GM23338 (cell line): Measurements from ENCODE around the gene CNTRL. TPM values are rescaled to one million over a fixed set of nuclear protein-coding genes. Genes with fewer than 3 reads are reported as not detected.

ENCODE experiments used
- ATAC-seq: fragments of 200-7000 bp; cut with Tn5 transposase; 3 replicates; pipeline ENCODE4 v1.9.1; 2020
- DNase-seq: peaks from one replicate; pipeline ENCODE4 v3.0.0-alpha.2; 2015; ENCODE audit warnings: low spot score
- H2AFZ ChIP-seq: fragments of 200-600 bp; sonication (generic); 2 replicates; pipeline ENCODE4 v1.8.0; 2016; ENCODE audit warnings: antibody characterized with exemption, mild to moderate bottlenecking, moderate library complexity
- H3F3A ChIP-seq: fragments of 200-600 bp; sonication (generic); replicated peaks from 2 replicates; pipeline ENCODE4 v1.8.0; 2017; ENCODE audit warnings: antibody characterized with exemption, mixed run types, low read depth
- H3K27ac ChIP-seq: fragments of 200-600 bp; sonication (generic); 2 replicates; pipeline ENCODE4 v1.6.1; 2016; ENCODE audit warnings: low read depth
- H3K27me3 ChIP-seq: fragments of 200-600 bp; sonication (generic); 2 replicates; pipeline ENCODE4 v1.8.0; 2016; ENCODE audit warnings: mild to moderate bottlenecking, mixed run types, moderate library complexity; ENCODE audit not compliant: insufficient read depth
- H3K36me3 ChIP-seq: fragments of 200-600 bp; sonication (generic); 2 replicates; pipeline ENCODE4 v1.8.0; 2016; ENCODE audit warnings: mild to moderate bottlenecking; ENCODE audit not compliant: insufficient read depth
- H3K4me1 ChIP-seq: fragments of 200-600 bp; sonication (generic); 2 replicates; pipeline ENCODE4 v1.8.0; 2016; ENCODE audit warnings: mild to moderate bottlenecking, moderate library complexity; ENCODE audit not compliant: insufficient read depth
- H3K4me2 ChIP-seq: fragments of 200-600 bp; sonication (generic); 2 replicates; pipeline ENCODE4 v1.7.1; 2017; ENCODE audit warnings: mixed run types
- H3K4me3 ChIP-seq: fragments of 200-600 bp; sonication (generic); 2 replicates; pipeline ENCODE4 v1.6.1; 2016; ENCODE audit warnings: mixed run types
- H3K79me2 ChIP-seq: fragments of 200-600 bp; sonication (generic); replicated peaks from 2 replicates; pipeline ENCODE4 v1.8.0; 2017; ENCODE audit warnings: mild to moderate bottlenecking; ENCODE audit not compliant: insufficient read depth
- H3K9me2 ChIP-seq: fragments of 200-600 bp; sonication (generic); 2 replicates; pipeline ENCODE4 v1.8.0; 2017; ENCODE audit not compliant: insufficient read depth
- H4K20me1 ChIP-seq: fragments of 200-600 bp; sonication (generic); replicated peaks from 2 replicates; pipeline ENCODE4 v1.8.0; 2017; ENCODE audit warnings: mild to moderate bottlenecking; ENCODE audit not compliant: insufficient read depth
- H3K27ac Mint-ChIP-seq: 2 replicates; pipeline ENCODE4 v1.8.0; 2020; ENCODE audit warnings: inconsistent platforms, mild to moderate bottlenecking, moderate library complexity, mixed read lengths
- H3K27me3 Mint-ChIP-seq: 3 replicates; pipeline ENCODE4 v1.8.0; 2022; ENCODE audit warnings: low read depth, mild to moderate bottlenecking, moderate library complexity, mixed read lengths, inconsistent platforms; ENCODE audit not compliant: insufficient read depth, poor library complexity
- H3K36me3 Mint-ChIP-seq: 3 replicates; pipeline ENCODE4 v1.8.0; 2021; ENCODE audit warnings: low read depth, mild to moderate bottlenecking, inconsistent platforms, moderate library complexity, mixed read lengths
- H3K4me1 Mint-ChIP-seq: 3 replicates; pipeline ENCODE4 v1.8.0; 2020; ENCODE audit warnings: mild to moderate bottlenecking, inconsistent platforms, mixed read lengths
- H3K4me3 Mint-ChIP-seq: 3 replicates; pipeline ENCODE4 v1.8.0; 2021; ENCODE audit warnings: moderate library complexity, mild to moderate bottlenecking, inconsistent platforms, mixed read lengths
- H3K9me3 Mint-ChIP-seq: 3 replicates; pipeline ENCODE4 v1.8.0; 2020; ENCODE audit warnings: moderate library complexity, mild to moderate bottlenecking, inconsistent platforms, mixed read lengths
- CREB1 ChIP-seq: fragments of 250-450 bp; sonication (Bioruptor Pico); IDR thresholded peaks from 2 replicates; pipeline ENCODE4 v1.5.0; 2020; ENCODE audit warnings: low read depth, mild to moderate bottlenecking, moderate library complexity
- ETS1 ChIP-seq: IDR thresholded peaks from 2 replicates; pipeline ENCODE4 v1.6.1; 2016; ENCODE audit warnings: antibody characterized with exemption
- JUNB ChIP-seq: IDR thresholded peaks from one replicate; pipeline ENCODE4 v1.6.1; 2016; ENCODE audit warnings: antibody characterized with exemption; ENCODE audit not compliant: unreplicated experiment
- NANOG ChIP-seq: IDR thresholded peaks from 2 replicates; pipeline ENCODE4 v1.6.1; 2016; ENCODE audit warnings: antibody characterized with exemption, borderline replicate concordance
- POLR2AphosphoS5 ChIP-seq: IDR thresholded peaks from 2 replicates; pipeline ENCODE4 v1.6.1; 2016; ENCODE audit warnings: antibody characterized with exemption, low read depth
- ZNF114 ChIP-seq: fragments of 250-450 bp; sonication (Bioruptor Pico); IDR thresholded peaks from 2 replicates; pipeline ENCODE4 v1.5.0; 2020; ENCODE audit warnings: mild to moderate bottlenecking, moderate library complexity
- polyA plus RNA-seq: library from polyadenylated mRNA; unstranded; fragments of >200 nt; fragmentation: Nextera tagmentation; extraction: Ambion mirVana; gene quantifications from 2 replicates; pipeline ENCODE4 v1.2.1, GENCODE V29; 2016
- total RNA-seq: library from RNA; depleted of rRNA; stranded (reverse); fragments of >200 nt; shearing (Covaris generic); gene quantifications from 2 replicates; pipeline ENCODE4 v1.2.3, GENCODE V29; 2014
- TF ChIP-seq, protein P1 (sequence below): fragments of 250-450 bp; sonication (Bioruptor Pico); IDR thresholded peaks from 2 replicates; pipeline ENCODE4 v1.5.0; 2020; ENCODE audit warnings: mild to moderate bottlenecking, moderate library complexity
- TF ChIP-seq, protein P2 (sequence below): IDR thresholded peaks from one replicate; pipeline ENCODE4 v1.6.1; 2018; ENCODE audit warnings: antibody characterized with exemption; ENCODE audit not compliant: unreplicated experiment
- TF ChIP-seq, protein P3 (sequence below), 2 experiments: fragments of 200-600 bp in 1 of 2; sonication (generic) in 1 of 2; conservative IDR thresholded peaks; 2 replicates each; pipeline versions ENCODE4 v1.5.1 to v1.6.1; 2016 to 2017; ENCODE audit warnings: antibody characterized with exemption in 2 of 2, low read depth in 2 of 2, mild to moderate bottlenecking in 2 of 2, moderate library complexity in 1 of 2

The CNTRL gene
- total and polyA plus RNA-seq, 2 experiments from 2014 or later: 9.2 to 11.7 TPM

DNA sequence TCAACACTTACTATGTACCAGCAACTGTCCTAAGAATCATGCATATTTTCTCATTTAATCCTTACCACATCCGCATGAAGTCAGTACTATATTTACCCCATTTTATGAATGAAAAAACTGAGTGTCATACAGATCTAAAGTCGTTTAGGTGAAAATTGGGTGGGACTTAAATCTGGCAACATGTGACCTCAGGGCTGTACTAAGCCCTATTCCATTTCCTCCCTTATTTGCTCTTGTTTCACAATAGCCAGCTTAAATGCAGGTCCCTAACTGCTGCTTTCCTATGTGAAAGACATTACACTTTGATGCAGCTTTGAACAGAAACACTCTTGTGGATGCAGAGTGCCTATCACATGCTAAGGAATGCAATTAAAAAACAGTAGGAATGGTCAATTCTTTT lies 129.4 kb downstream of the CNTRL start (continued):
- TF ChIP-seq, protein P1, sequence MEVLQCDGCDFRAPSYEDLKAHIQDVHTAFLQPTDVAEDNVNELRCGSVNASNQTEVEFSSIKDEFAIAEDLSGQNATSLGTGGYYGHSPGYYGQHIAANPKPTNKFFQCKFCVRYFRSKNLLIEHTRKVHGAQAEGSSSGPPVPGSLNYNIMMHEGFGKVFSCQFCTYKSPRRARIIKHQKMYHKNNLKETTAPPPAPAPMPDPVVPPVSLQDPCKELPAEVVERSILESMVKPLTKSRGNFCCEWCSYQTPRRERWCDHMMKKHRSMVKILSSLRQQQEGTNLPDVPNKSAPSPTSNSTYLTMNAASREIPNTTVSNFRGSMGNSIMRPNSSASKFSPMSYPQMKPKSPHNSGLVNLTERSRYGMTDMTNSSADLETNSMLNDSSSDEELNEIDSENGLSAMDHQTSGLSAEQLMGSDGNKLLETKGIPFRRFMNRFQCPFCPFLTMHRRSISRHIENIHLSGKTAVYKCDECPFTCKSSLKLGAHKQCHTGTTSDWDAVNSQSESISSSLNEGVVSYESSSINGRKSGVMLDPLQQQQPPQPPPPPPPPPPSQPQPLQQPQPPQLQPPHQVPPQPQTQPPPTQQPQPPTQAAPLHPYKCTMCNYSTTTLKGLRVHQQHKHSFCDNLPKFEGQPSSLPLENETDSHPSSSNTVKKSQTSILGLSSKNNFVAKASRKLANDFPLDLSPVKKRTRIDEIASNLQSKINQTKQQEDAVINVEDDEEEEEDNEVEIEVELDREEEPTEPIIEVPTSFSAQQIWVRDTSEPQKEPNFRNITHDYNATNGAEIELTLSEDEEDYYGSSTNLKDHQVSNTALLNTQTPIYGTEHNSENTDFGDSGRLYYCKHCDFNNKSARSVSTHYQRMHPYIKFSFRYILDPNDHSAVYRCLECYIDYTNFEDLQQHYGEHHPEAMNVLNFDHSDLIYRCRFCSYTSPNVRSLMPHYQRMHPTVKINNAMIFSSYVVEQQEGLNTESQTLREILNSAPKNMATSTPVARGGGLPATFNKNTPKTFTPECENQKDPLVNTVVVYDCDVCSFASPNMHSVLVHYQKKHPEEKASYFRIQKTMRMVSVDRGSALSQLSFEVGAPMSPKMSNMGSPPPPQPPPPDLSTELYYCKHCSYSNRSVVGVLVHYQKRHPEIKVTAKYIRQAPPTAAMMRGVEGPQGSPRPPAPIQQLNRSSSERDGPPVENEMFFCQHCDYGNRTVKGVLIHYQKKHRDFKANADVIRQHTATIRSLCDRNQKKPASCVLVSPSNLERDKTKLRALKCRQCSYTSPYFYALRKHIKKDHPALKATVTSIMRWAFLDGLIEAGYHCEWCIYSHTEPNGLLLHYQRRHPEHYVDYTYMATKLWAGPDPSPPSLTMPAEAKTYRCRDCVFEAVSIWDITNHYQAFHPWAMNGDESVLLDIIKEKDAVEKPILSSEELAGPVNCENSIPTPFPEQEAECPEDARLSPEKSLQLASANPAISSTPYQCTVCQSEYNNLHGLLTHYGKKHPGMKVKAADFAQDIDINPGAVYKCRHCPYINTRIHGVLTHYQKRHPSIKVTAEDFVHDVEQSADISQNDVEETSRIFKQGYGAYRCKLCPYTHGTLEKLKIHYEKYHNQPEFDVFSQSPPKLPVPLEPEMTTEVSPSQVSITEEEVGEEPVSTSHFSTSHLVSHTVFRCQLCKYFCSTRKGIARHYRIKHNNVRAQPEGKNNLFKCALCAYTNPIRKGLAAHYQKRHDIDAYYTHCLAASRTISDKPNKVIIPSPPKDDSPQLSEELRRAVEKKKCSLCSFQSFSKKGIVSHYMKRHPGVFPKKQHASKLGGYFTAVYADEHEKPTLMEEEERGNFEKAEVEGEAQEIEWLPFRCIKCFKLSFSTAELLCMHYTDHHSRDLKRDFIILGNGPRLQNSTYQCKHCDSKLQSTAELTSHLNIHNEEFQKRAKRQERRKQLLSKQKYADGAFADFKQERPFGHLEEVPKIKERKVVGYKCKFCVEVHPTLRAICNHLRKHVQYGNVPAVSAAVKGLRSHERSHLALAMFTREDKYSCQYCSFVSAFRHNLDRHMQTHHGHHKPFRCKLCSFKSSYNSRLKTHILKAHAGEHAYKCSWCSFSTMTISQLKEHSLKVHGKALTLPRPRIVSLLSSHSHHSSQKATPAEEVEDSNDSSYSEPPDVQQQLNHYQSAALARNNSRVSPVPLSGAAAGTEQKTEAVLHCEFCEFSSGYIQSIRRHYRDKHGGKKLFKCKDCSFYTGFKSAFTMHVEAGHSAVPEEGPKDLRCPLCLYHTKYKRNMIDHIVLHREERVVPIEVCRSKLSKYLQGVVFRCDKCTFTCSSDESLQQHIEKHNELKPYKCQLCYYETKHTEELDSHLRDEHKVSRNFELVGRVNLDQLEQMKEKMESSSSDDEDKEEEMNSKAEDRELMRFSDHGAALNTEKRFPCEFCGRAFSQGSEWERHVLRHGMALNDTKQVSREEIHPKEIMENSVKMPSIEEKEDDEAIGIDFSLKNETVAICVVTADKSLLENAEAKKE (CRISPR knock-in tag): no peak
- TF ChIP-seq POLR2AphosphoS5: no peak
- no peak for TF ChIP-seq NANOG
- no peak for TF ChIP-seq ZNF114 (CRISPR knock-in tag)

- H3K27me3 ChIP-seq: no peaks in the 10 kb centered on the region
- no peak overlapping the region for H3K27ac Mint-ChIP-seq
- no peaks in the 10 kb centered on the region; the same call in 2 of the 3 replicates for H3K36me3 Mint-ChIP-seq
- H4K20me1 ChIP-seq: peaks cover 12% of the 10 kb centered on the region
- H3K9me2 ChIP-seq: no peaks in the 10 kb centered on the region
- no peaks in the 10 kb centered on the region for H3K36me3 ChIP-seq
- peaks cover 27% of the 10 kb centered on the region for H3K4me1 Mint-ChIP-seq
- no peak overlapping the region for H2AFZ ChIP-seq
- H3K4me3 ChIP-seq: no peak overlapping the region
- no peaks in the 10 kb centered on the region; the same call in 2 of the 3 replicates for H3K9me3 Mint-ChIP-seq
- DNase-seq (no peak), ATAC-seq (no peak)
- H3F3A ChIP-seq: no peaks in the 10 kb centered on the region
- no peak for TF ChIP-seq CREB1 (CRISPR knock-in tag)
- TF ChIP-seq, protein P2, sequence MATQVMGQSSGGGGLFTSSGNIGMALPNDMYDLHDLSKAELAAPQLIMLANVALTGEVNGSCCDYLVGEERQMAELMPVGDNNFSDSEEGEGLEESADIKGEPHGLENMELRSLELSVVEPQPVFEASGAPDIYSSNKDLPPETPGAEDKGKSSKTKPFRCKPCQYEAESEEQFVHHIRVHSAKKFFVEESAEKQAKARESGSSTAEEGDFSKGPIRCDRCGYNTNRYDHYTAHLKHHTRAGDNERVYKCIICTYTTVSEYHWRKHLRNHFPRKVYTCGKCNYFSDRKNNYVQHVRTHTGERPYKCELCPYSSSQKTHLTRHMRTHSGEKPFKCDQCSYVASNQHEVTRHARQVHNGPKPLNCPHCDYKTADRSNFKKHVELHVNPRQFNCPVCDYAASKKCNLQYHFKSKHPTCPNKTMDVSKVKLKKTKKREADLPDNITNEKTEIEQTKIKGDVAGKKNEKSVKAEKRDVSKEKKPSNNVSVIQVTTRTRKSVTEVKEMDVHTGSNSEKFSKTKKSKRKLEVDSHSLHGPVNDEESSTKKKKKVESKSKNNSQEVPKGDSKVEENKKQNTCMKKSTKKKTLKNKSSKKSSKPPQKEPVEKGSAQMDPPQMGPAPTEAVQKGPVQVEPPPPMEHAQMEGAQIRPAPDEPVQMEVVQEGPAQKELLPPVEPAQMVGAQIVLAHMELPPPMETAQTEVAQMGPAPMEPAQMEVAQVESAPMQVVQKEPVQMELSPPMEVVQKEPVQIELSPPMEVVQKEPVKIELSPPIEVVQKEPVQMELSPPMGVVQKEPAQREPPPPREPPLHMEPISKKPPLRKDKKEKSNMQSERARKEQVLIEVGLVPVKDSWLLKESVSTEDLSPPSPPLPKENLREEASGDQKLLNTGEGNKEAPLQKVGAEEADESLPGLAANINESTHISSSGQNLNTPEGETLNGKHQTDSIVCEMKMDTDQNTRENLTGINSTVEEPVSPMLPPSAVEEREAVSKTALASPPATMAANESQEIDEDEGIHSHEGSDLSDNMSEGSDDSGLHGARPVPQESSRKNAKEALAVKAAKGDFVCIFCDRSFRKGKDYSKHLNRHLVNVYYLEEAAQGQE: no peak
- no peak for TF ChIP-seq ZNF114 (CRISPR knock-in tag)
- TF ChIP-seq, protein P3, sequence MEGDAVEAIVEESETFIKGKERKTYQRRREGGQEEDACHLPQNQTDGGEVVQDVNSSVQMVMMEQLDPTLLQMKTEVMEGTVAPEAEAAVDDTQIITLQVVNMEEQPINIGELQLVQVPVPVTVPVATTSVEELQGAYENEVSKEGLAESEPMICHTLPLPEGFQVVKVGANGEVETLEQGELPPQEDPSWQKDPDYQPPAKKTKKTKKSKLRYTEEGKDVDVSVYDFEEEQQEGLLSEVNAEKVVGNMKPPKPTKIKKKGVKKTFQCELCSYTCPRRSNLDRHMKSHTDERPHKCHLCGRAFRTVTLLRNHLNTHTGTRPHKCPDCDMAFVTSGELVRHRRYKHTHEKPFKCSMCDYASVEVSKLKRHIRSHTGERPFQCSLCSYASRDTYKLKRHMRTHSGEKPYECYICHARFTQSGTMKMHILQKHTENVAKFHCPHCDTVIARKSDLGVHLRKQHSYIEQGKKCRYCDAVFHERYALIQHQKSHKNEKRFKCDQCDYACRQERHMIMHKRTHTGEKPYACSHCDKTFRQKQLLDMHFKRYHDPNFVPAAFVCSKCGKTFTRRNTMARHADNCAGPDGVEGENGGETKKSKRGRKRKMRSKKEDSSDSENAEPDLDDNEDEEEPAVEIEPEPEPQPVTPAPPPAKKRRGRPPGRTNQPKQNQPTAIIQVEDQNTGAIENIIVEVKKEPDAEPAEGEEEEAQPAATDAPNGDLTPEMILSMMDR (conservative IDR thresholded peaks at IDR 0.05; ENCODE audit: low read depth in 2 of 2): no peak
- TF ChIP-seq ETS1: no peak
- no peak for TF ChIP-seq JUNB
- no peak for TF ChIP-seq POLR2AphosphoS5
- H3K27me3 Mint-ChIP-seq: peaks cover 7% of the 10 kb centered on the region
- peaks cover 20% of the 10 kb centered on the region for H3K4me1 ChIP-seq
- H3K79me2 ChIP-seq: peaks cover 13% of the 10 kb centered on the region
- H3K27ac ChIP-seq: no peak overlapping the region
- H3K4me2 ChIP-seq: no peak overlapping the region
- H3K4me3 Mint-ChIP-seq: no peak overlapping the region
Measured at GRCh38 chr9:121204611-121205010, 129.9 kb downstream of the CNTRL start.
